Renal cortical epithelial cell (primary cell): ENCODE results near the gene LNX2. TPM values are rescaled to one million over a fixed set of nuclear protein-coding genes. Genes with fewer than 3 reads are reported as not detected.

Experiments used
- DNase-seq: peaks from one replicate; pipeline ENCODE4 v3.0.0-alpha.2; 2011; ENCODE audit warnings: low read depth
- total RNA-seq: library from RNA; depleted of rRNA; stranded (reverse); fragments of >200 nt; gene quantifications from 2 replicates; pipeline ENCODE4 v1.2.3, GENCODE V29; 2014

LNX2 gene
- total RNA-seq, 1 donor from 2014 or later = 16.5 TPM

GRCh38 chr13:27504868-27505194, 115.5 kb downstream of the LNX2 start:
- DNase-seq = no peak

- DNase-seq = no peak
Observed at GRCh38 chr13:27504128-27504867, 116.0 kb downstream of the LNX2 start.

- DNase-seq = no peak
Observed at GRCh38 chr13:27500806-27501534, 119.4 kb downstream of the LNX2 start.

GRCh38 chr13:27497563-27498230, 122.6 kb downstream of the LNX2 start:
- DNase-seq = no peak

GRCh38 chr13:27496536-27497273, 123.6 kb downstream of the LNX2 start:
- no peak for DNase-seq

- no peak for DNase-seq
Observed at GRCh38 chr13:27496006-27496405, 124.3 kb downstream of the LNX2 start.

Other genes starting within 250 kb of the LNX2 start
- gene GTF3A, start 195.9 kb downstream of the LNX2 start, total RNA-seq = 88.7 and 123 TPM in 2 replicates
- 48.3 and 62.1 TPM in 2 replicates for gene MTIF3, start 170.0 kb downstream of the LNX2 start, total RNA-seq
- 69.9 and 88.4 TPM in 2 replicates for gene POLR1D, start 1.4 kb upstream of the LNX2 start, total RNA-seq
- gene GSX1, start 172.0 kb upstream of the LNX2 start, total RNA-seq = not detected in 2 replicates